Kidney (tissue), 14 donors: ENCODE data around the gene DYNLL1. TPM values are rescaled to one million over a fixed set of nuclear protein-coding genes. Genes with fewer than 3 reads are reported as not detected.
"Not testable (repeated sequence)": the region's sequence is repeated elsewhere in the genome, so short reads cannot be mapped to it uniquely, and the experiment has no call there.

Experiments
- DNase-seq, 5 donors: peaks; one replicate each; pipeline ENCODE4 v3.0.0-alpha.2; 2013 to 2020
- FAIRE-seq: peaks from 2 replicates; lab custom pipeline; 2012; peaks lifted over from hg19 to GRCh38; lab: Jason Lieb, UNC
- H3K27ac ChIP-seq, 2 donors: one replicate each; pipeline ENCODE4 v1.7.0; 2013; ENCODE audit warnings: low read depth in 2 of 2, low read length in 2 of 2, inconsistent platforms in 1 of 2
- H3K27me3 ChIP-seq: one replicate; pipeline ENCODE4 v1.7.1; 2013; ENCODE audit warnings: low read length, inconsistent platforms; ENCODE audit not compliant: control insufficient read depth, insufficient read depth
- H3K36me3 ChIP-seq, 3 donors: one replicate each; pipeline versions ENCODE4 v1.7.0 to v1.7.1; 2013; ENCODE audit warnings: low read length in 3 of 3, control low read depth in 1 of 3, inconsistent platforms in 1 of 3; ENCODE audit not compliant: insufficient read depth in 3 of 3, control insufficient read depth in 2 of 3
- H3K4me1 ChIP-seq, 3 donors: one replicate each; pipeline versions ENCODE4 v1.7.0 to v1.7.1; 2013; ENCODE audit warnings: low read length in 3 of 3, inconsistent platforms in 1 of 3, low read depth in 1 of 3; ENCODE audit not compliant: control insufficient read depth in 2 of 3, insufficient read depth in 2 of 3
- H3K4me3 ChIP-seq, 3 donors: one replicate each; pipeline versions ENCODE4 v1.7.0 to v1.8.1; 2013; ENCODE audit warnings: low read length in 3 of 3, control low read depth in 1 of 3, inconsistent platforms in 1 of 3
- H3K9ac ChIP-seq, 3 donors: one replicate each; pipeline versions ENCODE4 v1.7.0 to v1.7.1; 2013; ENCODE audit warnings: low read length in 3 of 3, control low read depth in 1 of 3, inconsistent platforms in 1 of 3
- H3K9me3 ChIP-seq, 3 donors: one replicate each; pipeline versions ENCODE4 v1.7.0 to v1.7.1; 2013; ENCODE audit warnings: low read length in 3 of 3, control low read depth in 1 of 3, inconsistent platforms in 1 of 3; ENCODE audit not compliant: control insufficient read depth in 2 of 3, insufficient read depth in 1 of 3
- intact Hi-C: fragments of 100-400 bp; cut with DNase I; formaldehyde crosslinking; loops from one replicate; pipeline ENCODE4 v1.11.1; 2022
- polyA plus RNA-seq: library from polyadenylated mRNA; stranded (reverse); fragments of 350-450 nt; fragmentation: Illumina TruSeq; extraction: RNeasy Lipid Tissue Mini Kit (QIAGEN cat#74804); gene quantifications from one replicate; pipeline ENCODE4 v1.2.3, GENCODE V29; 2014; ENCODE audit warnings: low read depth, low replicate concordance; ENCODE audit not compliant: insufficient read depth
- total RNA-seq: library from RNA; stranded (reverse); fragmentation: NEBNext Ultra II Directional; extraction: Animal tissue kit (Norgen Biotek cat#: 25700); gene quantifications from one replicate; pipeline ENCODE4 v1.2.1, GENCODE V29; 2021
- TF ChIP-seq, protein P1 (sequence below): IDR thresholded peaks from 3 replicates; pipeline ENCODE4 v1.5.1; 2012; ENCODE audit warnings: mild to moderate bottlenecking, moderate library complexity, borderline replicate concordance; ENCODE audit not compliant: insufficient read depth; ENCODE audit errors: extremely low read depth
- donor health status: control.
- donor health status: control.
- donor health status: control.
- donor health status: control.
- donor health status: control.
- donor health status: DM: yes; HTN: yes; CAD: no.
- donor health status: Normal renal cell carcinoma (clear cell type).

Gene DYNLL1
- total and polyA plus RNA-seq, 2 donors from 2014 or later, result 258 to 757 TPM

GRCh38 chr12:120447992-120448391, 47.9 kb upstream of the DYNLL1 start:
- Histone ChIP-seq H3K27ac (no peak overlapping the region), H3K4me3 (no peak overlapping the region), H3K27me3 (no peaks in the 10 kb centered on the region), H3K9ac (no peak overlapping the region), H3K36me3 (peaks cover 4 to 13% (median 9%) of the 10 kb centered on the region in 3 donors), H3K9me3 (no peaks in the 10 kb centered on the region), H3K4me1 (peaks cover 3 to 8% (median 7%) of the 10 kb centered on the region in 3 donors)
- DNase-seq (no peak), FAIRE-seq (no peak)
- TF ChIP-seq, protein P1, sequence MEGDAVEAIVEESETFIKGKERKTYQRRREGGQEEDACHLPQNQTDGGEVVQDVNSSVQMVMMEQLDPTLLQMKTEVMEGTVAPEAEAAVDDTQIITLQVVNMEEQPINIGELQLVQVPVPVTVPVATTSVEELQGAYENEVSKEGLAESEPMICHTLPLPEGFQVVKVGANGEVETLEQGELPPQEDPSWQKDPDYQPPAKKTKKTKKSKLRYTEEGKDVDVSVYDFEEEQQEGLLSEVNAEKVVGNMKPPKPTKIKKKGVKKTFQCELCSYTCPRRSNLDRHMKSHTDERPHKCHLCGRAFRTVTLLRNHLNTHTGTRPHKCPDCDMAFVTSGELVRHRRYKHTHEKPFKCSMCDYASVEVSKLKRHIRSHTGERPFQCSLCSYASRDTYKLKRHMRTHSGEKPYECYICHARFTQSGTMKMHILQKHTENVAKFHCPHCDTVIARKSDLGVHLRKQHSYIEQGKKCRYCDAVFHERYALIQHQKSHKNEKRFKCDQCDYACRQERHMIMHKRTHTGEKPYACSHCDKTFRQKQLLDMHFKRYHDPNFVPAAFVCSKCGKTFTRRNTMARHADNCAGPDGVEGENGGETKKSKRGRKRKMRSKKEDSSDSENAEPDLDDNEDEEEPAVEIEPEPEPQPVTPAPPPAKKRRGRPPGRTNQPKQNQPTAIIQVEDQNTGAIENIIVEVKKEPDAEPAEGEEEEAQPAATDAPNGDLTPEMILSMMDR, result no peak
- intact Hi-C loops, result no loop called here

- intact Hi-C loops, H3K4me3 ChIP-seq, H3K27me3 ChIP-seq, H3K4me1 ChIP-seq, H3K9ac ChIP-seq, H3K27ac ChIP-seq, DNase-seq, H3K9me3 ChIP-seq, FAIRE-seq: not testable (repeated sequence)
- peaks cover 6 to 18% (median 16%) of the 10 kb centered on the region in 3 donors for H3K36me3 ChIP-seq
These were observed 43.4 kb upstream of the DYNLL1 start for GRCh38 chr12:120452524-120452923.

GRCh38 chr12:120453060-120453750, 42.7 kb upstream of the DYNLL1 start:
- Histone ChIP-seq H3K27me3 (no peaks in the 10 kb centered on the region), H3K9me3 (no peaks in the 10 kb centered on the region), H3K4me3 (no peak overlapping the region), H3K4me1 (peaks cover 0 to 3% (median 3%) of the 10 kb centered on the region in 3 donors), H3K27ac (no peak overlapping the region), H3K36me3 (peaks cover 6 to 18% (median 16%) of the 10 kb centered on the region in 3 donors), H3K9ac (no peak overlapping the region)
- no peak for DNase-seq
- no peak for FAIRE-seq
- TF ChIP-seq, protein P1, result no peak
- intact Hi-C loops, result no loop called here

GRCh38 chr12:120453977-120454376, 41.9 kb upstream of the DYNLL1 start:
- no peak for FAIRE-seq
- intact Hi-C loops, result no loop called here
- DNase-seq, result no peak
- peaks cover 6 to 19% (median 16%) of the 10 kb centered on the region in 3 donors for H3K36me3 ChIP-seq
- no peak overlapping the region for H3K27ac ChIP-seq
- H3K9ac ChIP-seq, result no peak overlapping the region
- H3K27me3 ChIP-seq, result no peaks in the 10 kb centered on the region
- no peak overlapping the region for H3K4me3 ChIP-seq
- H3K4me1 ChIP-seq, result peaks cover 0 to 3% (median 3%) of the 10 kb centered on the region in 3 donors
- TF ChIP-seq, protein P1, result peak; percentile 29
- H3K9me3 ChIP-seq, result no peaks in the 10 kb centered on the region
